Endodermal cell (in vitro differentiated cells): ENCODE measurements around the gene ST7. TPM values are rescaled to one million over a fixed set of nuclear protein-coding genes. Genes with fewer than 3 reads are reported as not detected.

Source experiments
- DNase-seq: peaks from one replicate; pipeline ENCODE4 v3.0.0-alpha.2; 2017
- H3K27ac ChIP-seq: 2 replicates; pipeline ENCODE4 v1.5.1; 2013; ENCODE audit warnings: mild to moderate bottlenecking, low read depth, low read length, moderate library complexity
- H3K27me3 ChIP-seq: 2 replicates; pipeline ENCODE4 v1.6.1; 2013; ENCODE audit warnings: mild to moderate bottlenecking, low read length, moderate library complexity; ENCODE audit not compliant: insufficient read depth, control insufficient read depth, poor library complexity, severe bottlenecking
- H3K36me3 ChIP-seq: 2 replicates; pipeline ENCODE4 v1.7.0; 2013; ENCODE audit warnings: mild to moderate bottlenecking, low read length, moderate library complexity; ENCODE audit not compliant: control insufficient read depth, insufficient read depth
- H3K4me1 ChIP-seq: one replicate; pipeline ENCODE4 v1.7.0; 2013; ENCODE audit warnings: low read length; ENCODE audit not compliant: control insufficient read depth, insufficient read depth
- H3K4me3 ChIP-seq: 2 replicates; pipeline ENCODE4 v1.5.1; 2013; ENCODE audit warnings: mild to moderate bottlenecking, low read length, moderate library complexity
- H3K9ac ChIP-seq: 2 replicates; pipeline ENCODE4 v1.6.1; 2013; ENCODE audit warnings: mild to moderate bottlenecking, low read length, moderate library complexity; ENCODE audit not compliant: poor library complexity, severe bottlenecking; ENCODE audit errors: extremely low read depth
- H3K9me3 ChIP-seq: 2 replicates; pipeline ENCODE4 v1.6.1; 2013; ENCODE audit warnings: mild to moderate bottlenecking, low read length, moderate library complexity; ENCODE audit not compliant: control insufficient read depth
- H3K27ac Mint-ChIP-seq: 2 replicates; pipeline ENCODE4 v1.8.0; 2020; ENCODE audit warnings: mixed read lengths
- H3K27me3 Mint-ChIP-seq: 2 replicates; pipeline ENCODE4 v1.8.0; 2021; ENCODE audit warnings: mild to moderate bottlenecking, mixed read lengths; ENCODE audit not compliant: insufficient read depth
- H3K36me3 Mint-ChIP-seq: 2 replicates; pipeline ENCODE4 v1.8.0; 2020; ENCODE audit warnings: low read depth, mixed read lengths
- H3K4me1 Mint-ChIP-seq: 2 replicates; pipeline ENCODE4 v1.8.0; 2020; ENCODE audit warnings: mixed read lengths
- H3K4me3 Mint-ChIP-seq: 2 replicates; pipeline ENCODE4 v1.8.0; 2020; ENCODE audit warnings: mild to moderate bottlenecking, moderate library complexity, mixed read lengths
- H3K9me3 Mint-ChIP-seq: 2 replicates; pipeline ENCODE4 v1.8.0; 2020; ENCODE audit warnings: mild to moderate bottlenecking, mixed read lengths
- WGBS, 2 experiments: methylation state at CpG; one replicate each; pipeline versions ENCODE4 v1.1.5 to v1.1.7; 2013; ENCODE audit warnings: missing lambda C conversion rate in 2 of 2, mixed read lengths in 1 of 2; ENCODE audit not compliant: insufficient coverage in 1 of 2, insufficient read length in 1 of 2; 5-methylcytosine and 5-hydroxymethylcytosine counted together
- total RNA-seq, 2 donors: library from RNA; stranded (reverse); fragmentation: NEBNext Ultra II Directional in 1 of 2; extraction: Animal tissue kit (Norgen Biotek cat#: 25700) in 1 of 2; gene quantifications; 2 replicates in 1 of 2; 3 replicates in 1 of 2; pipeline ENCODE4 v1.2.1, GENCODE V29; 2021
- TF ChIP-seq, protein P1 (sequence below): fragments of 200-600 bp; sonication (generic); conservative IDR thresholded peaks from 2 replicates; pipeline ENCODE4 v1.5.0; 2021; ENCODE audit warnings: antibody characterized with exemption, mild to moderate bottlenecking

ST7 gene
- total RNA-seq, 2 donors from 2014 or later = 6.4 to 8.9 TPM

DNA sequence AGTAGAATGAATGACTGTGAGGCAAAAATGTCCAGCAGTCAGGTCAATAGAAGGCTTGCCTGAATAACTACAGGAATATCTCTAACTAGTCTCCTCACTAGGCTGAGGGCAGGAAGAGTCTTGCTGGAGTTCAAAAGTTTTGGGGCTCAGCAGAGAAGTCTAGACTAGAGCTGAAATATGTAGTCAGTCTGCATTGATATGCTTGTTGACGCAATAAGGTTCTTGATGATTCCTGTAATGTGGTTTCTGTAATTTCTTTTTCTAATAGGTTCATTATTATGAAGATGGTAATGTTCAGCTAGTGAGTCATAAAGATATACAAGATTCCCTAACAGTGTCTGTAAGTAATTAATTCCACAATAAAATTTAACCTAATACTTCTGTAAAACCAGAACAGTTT is 41.5 kb upstream of the ST7 start:
- peaks cover 81% of the 10 kb centered on the region for H3K36me3 ChIP-seq
- H3K36me3 Mint-ChIP-seq = peaks cover 70% of the 10 kb centered on the region

DNA sequence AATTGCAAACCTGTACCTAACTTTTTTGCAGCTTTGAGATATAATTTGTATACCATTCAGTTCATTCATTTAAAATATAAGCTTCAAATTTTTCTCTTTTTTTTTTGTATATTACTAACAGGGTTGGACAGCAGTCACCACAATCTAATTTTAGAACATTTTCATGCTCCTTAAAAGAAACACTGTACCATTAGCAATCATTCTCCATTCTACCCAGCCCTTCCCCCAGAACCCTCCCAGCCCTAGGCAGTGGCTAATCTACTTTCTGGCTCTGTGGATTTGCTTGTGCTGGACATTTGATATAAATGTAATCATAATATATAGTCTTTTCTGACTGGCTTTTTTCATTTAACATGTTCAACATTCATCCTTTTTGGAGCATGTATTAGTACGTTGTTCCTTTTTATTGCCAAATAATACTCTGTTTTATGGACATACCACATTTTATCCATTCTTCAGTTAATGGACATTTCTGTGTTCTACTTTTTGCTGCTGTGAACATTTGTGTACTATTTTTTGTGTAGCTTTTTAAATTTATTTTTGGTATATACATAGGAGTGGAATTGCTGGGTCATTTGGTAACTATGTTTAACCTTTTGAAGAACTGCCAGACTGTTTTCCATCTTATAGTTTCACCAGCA is 40.9 kb upstream of the ST7 start:
- no peaks in the 10 kb centered on the region for H3K27me3 Mint-ChIP-seq
- peaks cover 78% of the 10 kb centered on the region for H3K36me3 ChIP-seq
- H3K4me3 ChIP-seq = no peak overlapping the region
- TF ChIP-seq, protein P1, sequence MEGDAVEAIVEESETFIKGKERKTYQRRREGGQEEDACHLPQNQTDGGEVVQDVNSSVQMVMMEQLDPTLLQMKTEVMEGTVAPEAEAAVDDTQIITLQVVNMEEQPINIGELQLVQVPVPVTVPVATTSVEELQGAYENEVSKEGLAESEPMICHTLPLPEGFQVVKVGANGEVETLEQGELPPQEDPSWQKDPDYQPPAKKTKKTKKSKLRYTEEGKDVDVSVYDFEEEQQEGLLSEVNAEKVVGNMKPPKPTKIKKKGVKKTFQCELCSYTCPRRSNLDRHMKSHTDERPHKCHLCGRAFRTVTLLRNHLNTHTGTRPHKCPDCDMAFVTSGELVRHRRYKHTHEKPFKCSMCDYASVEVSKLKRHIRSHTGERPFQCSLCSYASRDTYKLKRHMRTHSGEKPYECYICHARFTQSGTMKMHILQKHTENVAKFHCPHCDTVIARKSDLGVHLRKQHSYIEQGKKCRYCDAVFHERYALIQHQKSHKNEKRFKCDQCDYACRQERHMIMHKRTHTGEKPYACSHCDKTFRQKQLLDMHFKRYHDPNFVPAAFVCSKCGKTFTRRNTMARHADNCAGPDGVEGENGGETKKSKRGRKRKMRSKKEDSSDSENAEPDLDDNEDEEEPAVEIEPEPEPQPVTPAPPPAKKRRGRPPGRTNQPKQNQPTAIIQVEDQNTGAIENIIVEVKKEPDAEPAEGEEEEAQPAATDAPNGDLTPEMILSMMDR = no peak
- H3K9me3 ChIP-seq = peaks cover 6% of the 10 kb centered on the region
- H3K9ac ChIP-seq = no peak overlapping the region
- H3K27ac ChIP-seq = no peak overlapping the region
- no peak overlapping the region for H3K4me3 Mint-ChIP-seq
- no peak for DNase-seq
- no peaks in the 10 kb centered on the region for H3K4me1 Mint-ChIP-seq
- no peaks in the 10 kb centered on the region for H3K4me1 ChIP-seq
- H3K36me3 Mint-ChIP-seq = peaks cover 71% of the 10 kb centered on the region
- no peaks in the 10 kb centered on the region for H3K27me3 ChIP-seq
- WGBS, 2 experiments = 94% methylated on average over 1 of the region's 1 CpG; no CpG with 5 or more reads in 1 of the 2 experiments
- no peak overlapping the region for H3K27ac Mint-ChIP-seq
- H3K9me3 Mint-ChIP-seq = no peaks in the 10 kb centered on the region

More for the DNA sequence above, 41.5 kb upstream of the ST7 start:
- no peaks in the 10 kb centered on the region for H3K4me1 ChIP-seq
- H3K27me3 ChIP-seq = no peaks in the 10 kb centered on the region
- TF ChIP-seq, protein P1 = no peak
- H3K27ac Mint-ChIP-seq = no peak overlapping the region
- 86% methylated on average over 1 of the region's 1 CpG; no CpG with 5 or more reads in 1 of the 2 experiments for WGBS, 2 experiments
- no peaks in the 10 kb centered on the region for H3K4me1 Mint-ChIP-seq
- no peak overlapping the region for H3K4me3 Mint-ChIP-seq
- peaks cover 6% of the 10 kb centered on the region for H3K9me3 ChIP-seq
- DNase-seq = no peak
- no peaks in the 10 kb centered on the region for H3K9me3 Mint-ChIP-seq
- H3K4me3 ChIP-seq = no peak overlapping the region
- no peak overlapping the region for H3K9ac ChIP-seq
- no peak overlapping the region for H3K27ac ChIP-seq
- no peaks in the 10 kb centered on the region for H3K27me3 Mint-ChIP-seq

DNA sequence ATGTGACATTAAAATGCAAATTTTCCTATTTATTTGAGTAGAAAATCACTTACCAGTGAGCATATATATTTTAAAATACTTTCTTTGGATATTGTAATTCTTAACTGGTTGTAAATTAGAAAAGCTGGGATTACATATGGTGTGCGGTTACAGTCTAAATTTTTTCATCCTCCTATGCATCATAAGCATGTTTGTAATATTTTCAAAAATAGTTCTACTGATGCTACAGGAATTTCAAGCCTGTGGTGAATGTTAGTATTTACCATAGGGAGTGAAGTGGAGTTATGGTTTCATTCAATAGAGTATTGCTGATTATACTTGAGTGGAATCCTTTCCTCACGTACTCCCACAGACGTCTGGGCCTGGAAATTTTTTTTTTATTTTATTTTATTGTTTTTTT is 34.6 kb upstream of the ST7 start:
- Mint-ChIP-seq H3K27me3 (no peaks in the 10 kb centered on the region), H3K4me1 (no peaks in the 10 kb centered on the region), H3K4me3 (no peak overlapping the region), H3K27ac (no peak overlapping the region), H3K9me3 (no peaks in the 10 kb centered on the region), H3K36me3 (peaks cover 52% of the 10 kb centered on the region)
- no peaks in the 10 kb centered on the region for H3K9me3 ChIP-seq
- no peak overlapping the region for H3K4me3 ChIP-seq
- H3K9ac ChIP-seq = no peak overlapping the region
- H3K36me3 ChIP-seq = peaks cover 49% of the 10 kb centered on the region
- TF ChIP-seq, protein P1 = no peak
- DNase-seq = no peak
- no peaks in the 10 kb centered on the region for H3K27me3 ChIP-seq
- no peaks in the 10 kb centered on the region for H3K4me1 ChIP-seq
- no peak overlapping the region for H3K27ac ChIP-seq
- WGBS, 2 experiments = 80% methylated on average over 1 of the region's 3 CpGs; no CpG with 5 or more reads in 1 of the 2 experiments
